Muscle layer of colon (tissue), 2 donors: ENCODE results near the gene GNAQ.
"Not testable (repeated sequence)": the region's sequence is repeated elsewhere in the genome, so short reads cannot be mapped to it uniquely, and the experiment has no call there.

Experiments used
- H3K27ac ChIP-seq: one replicate; pipeline ENCODE4 v1.7.0; 2013; ENCODE audit warnings: low read depth, mild to moderate bottlenecking, low read length, moderate library complexity
- H3K27me3 ChIP-seq, 2 donors: one replicate each; pipeline ENCODE4 v1.7.0; 2013; ENCODE audit warnings: low read length in 2 of 2, mild to moderate bottlenecking in 2 of 2; ENCODE audit not compliant: insufficient read depth in 2 of 2, control insufficient read depth in 1 of 2
- H3K36me3 ChIP-seq: one replicate; pipeline ENCODE4 v1.7.0; 2013; ENCODE audit warnings: mild to moderate bottlenecking, low read length; ENCODE audit not compliant: insufficient read depth
- H3K4me1 ChIP-seq: one replicate; pipeline ENCODE4 v1.7.0; 2013; ENCODE audit warnings: mild to moderate bottlenecking, low read length; ENCODE audit not compliant: insufficient read depth
- H3K4me3 ChIP-seq, 2 donors: one replicate each; pipeline ENCODE4 v1.7.0; 2013; ENCODE audit warnings: low read length in 2 of 2, low read depth in 1 of 2, mild to moderate bottlenecking in 1 of 2, moderate library complexity in 1 of 2
- H3K9ac ChIP-seq: one replicate; pipeline ENCODE4 v1.7.0; 2013; ENCODE audit warnings: low read length
- H3K9me3 ChIP-seq: one replicate; pipeline ENCODE4 v1.7.0; 2013; ENCODE audit warnings: mild to moderate bottlenecking, low read length
- donor health status: abdominal sarcoma.
- donor health status: Adenocarcinoma of cecum.

GNAQ gene

GRCh38 chr9:77687737-77688136 lies 343.9 kb downstream of the GNAQ start:
- H3K4me1 ChIP-seq, H3K27me3 ChIP-seq, H3K9ac ChIP-seq, H3K36me3 ChIP-seq, H3K9me3 ChIP-seq, H3K27ac ChIP-seq, H3K4me3 ChIP-seq: not testable (repeated sequence)

DNA sequence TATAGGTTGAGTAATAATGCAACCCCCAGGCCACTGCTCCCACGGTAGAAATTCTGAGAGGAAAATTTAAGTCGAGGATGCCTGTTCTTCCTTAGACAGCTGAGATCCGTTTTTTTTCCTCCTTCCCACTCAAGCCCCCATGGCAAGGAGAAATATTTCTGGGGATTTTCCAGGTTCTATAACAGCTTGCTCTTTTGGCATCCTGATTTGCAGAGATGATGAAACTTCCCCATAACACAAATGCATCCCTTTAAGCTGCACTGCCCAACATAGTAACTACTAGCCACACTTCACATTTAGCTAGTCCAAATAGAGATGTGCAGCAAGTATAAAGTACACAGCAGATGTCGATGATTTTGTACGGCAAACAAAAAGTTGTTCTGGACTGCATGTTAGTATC lies 351.0 kb downstream of the GNAQ start:
- Histone ChIP-seq H3K4me1 (no peaks in the 10 kb centered on the region), H3K9ac (no peak overlapping the region), H3K9me3 (no peaks in the 10 kb centered on the region), H3K27ac (no peak overlapping the region), H3K4me3 (no peak overlapping the region), H3K36me3 (no peaks in the 10 kb centered on the region), H3K27me3 (no peaks in the 10 kb centered on the region)

DNA sequence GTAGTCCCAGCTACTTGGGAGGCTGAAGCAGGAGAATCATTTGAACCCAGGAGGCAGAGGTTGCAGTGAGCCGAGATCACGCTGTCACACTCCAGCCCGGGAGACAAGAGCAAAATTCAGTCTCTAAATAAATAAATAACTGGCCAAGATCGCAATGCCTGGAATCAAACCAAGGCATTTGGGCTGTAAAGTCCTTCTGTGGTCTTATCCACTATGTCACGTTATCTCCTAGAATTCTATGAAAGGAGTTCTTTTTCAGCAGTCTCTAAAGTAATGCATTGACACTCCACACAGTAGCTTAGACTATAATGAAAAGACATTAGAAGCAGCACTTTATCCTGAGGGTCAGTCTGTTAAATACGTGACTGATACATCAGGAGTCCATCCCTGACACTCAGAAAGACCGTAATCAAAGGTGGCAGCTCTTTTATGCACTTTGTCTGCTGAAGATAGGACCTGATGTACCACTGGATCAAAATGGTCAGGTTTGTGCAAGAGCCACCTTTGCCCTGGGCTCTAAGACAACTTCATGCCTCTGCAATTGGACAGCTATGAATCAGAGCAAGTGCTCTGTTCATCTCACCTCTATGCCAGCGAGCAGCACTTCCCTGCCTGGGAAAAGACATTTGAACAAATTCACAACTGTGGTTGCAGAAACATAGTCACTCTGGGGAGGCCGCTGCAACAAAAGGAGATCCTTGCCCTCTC lies 351.8 kb downstream of the GNAQ start:
- H3K36me3 ChIP-seq, result no peaks in the 10 kb centered on the region

GRCh38 chr9:77679088-77679487 lies 352.5 kb downstream of the GNAQ start:
- Histone ChIP-seq H3K9me3 (no peaks in the 10 kb centered on the region), H3K4me3 (no peak overlapping the region), H3K27ac (no peak overlapping the region), H3K36me3 (no peaks in the 10 kb centered on the region), H3K4me1 (peaks cover 2% of the 10 kb centered on the region), H3K27me3 (no peaks in the 10 kb centered on the region), H3K9ac (no peak overlapping the region)

More for the DNA sequence above, 351.8 kb downstream of the GNAQ start:
- no peak overlapping the region for H3K9ac ChIP-seq
- H3K27me3 ChIP-seq, result no peaks in the 10 kb centered on the region
- H3K4me3 ChIP-seq, result no peak overlapping the region
- H3K4me1 ChIP-seq, result no peaks in the 10 kb centered on the region
- H3K27ac ChIP-seq, result no peak overlapping the region
- no peaks in the 10 kb centered on the region for H3K9me3 ChIP-seq

- Histone ChIP-seq H3K9ac (no peak overlapping the region), H3K4me3 (no peak overlapping the region), H3K36me3 (no peaks in the 10 kb centered on the region), H3K4me1 (peaks cover 11% of the 10 kb centered on the region), H3K9me3 (no peaks in the 10 kb centered on the region), H3K27ac (no peak overlapping the region), H3K27me3 (no peaks in the 10 kb centered on the region)
These were observed 353.6 kb downstream of the GNAQ start for GRCh38 chr9:77677957-77678535.

GRCh38 chr9:77677397-77677796 lies 354.2 kb downstream of the GNAQ start:
- Histone ChIP-seq H3K4me3 (no peak overlapping the region), H3K27ac (no peak overlapping the region), H3K9me3 (no peaks in the 10 kb centered on the region), H3K4me1 (peaks cover 11% of the 10 kb centered on the region), H3K36me3 (no peaks in the 10 kb centered on the region), H3K27me3 (no peaks in the 10 kb centered on the region), H3K9ac (no peak overlapping the region)

- peaks cover 11% of the 10 kb centered on the region for H3K4me1 ChIP-seq
- H3K9me3 ChIP-seq, result no peaks in the 10 kb centered on the region
- no peaks in the 10 kb centered on the region for H3K27me3 ChIP-seq
- H3K4me3 ChIP-seq, result no peak overlapping the region
- H3K36me3 ChIP-seq, result no peaks in the 10 kb centered on the region
- H3K27ac ChIP-seq, result no peak overlapping the region
- H3K9ac ChIP-seq, result no peak overlapping the region
These were observed 357.4 kb downstream of the GNAQ start for GRCh38 chr9:77673941-77674791.

DNA sequence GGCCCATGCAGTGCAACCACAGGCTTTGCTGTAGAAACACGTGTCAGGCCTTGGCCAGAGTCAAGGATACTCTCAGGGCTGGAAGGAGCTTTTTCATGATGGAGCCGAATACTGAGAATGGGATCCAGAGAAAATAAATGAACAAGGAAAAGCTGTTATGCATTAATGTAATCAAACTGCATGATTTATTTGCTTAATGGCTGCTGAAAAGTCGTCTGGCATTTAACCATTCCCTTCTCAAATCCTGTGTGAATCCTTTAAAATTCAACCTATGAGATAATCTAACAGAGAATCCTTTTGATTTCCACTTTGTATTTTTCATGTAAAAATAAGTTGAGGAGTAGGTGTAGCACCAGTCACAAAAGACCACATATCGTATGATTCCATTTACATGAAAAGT lies 359.4 kb downstream of the GNAQ start:
- Histone ChIP-seq H3K9ac (no peak overlapping the region), H3K9me3 (no peaks in the 10 kb centered on the region)

GRCh38 chr9:77667151-77667550 lies 364.5 kb downstream of the GNAQ start:
- Histone ChIP-seq H3K4me1 (peaks cover 13% of the 10 kb centered on the region), H3K36me3 (no peaks in the 10 kb centered on the region), H3K4me3 (no peak overlapping the region), H3K27me3 (no peaks in the 10 kb centered on the region), H3K9ac (no peak overlapping the region), H3K27ac (no peak overlapping the region), H3K9me3 (no peaks in the 10 kb centered on the region)

More for the DNA sequence above, 359.4 kb downstream of the GNAQ start:
- Histone ChIP-seq H3K4me1 (peaks cover 11% of the 10 kb centered on the region), H3K27me3 (no peaks in the 10 kb centered on the region), H3K36me3 (no peaks in the 10 kb centered on the region), H3K27ac (no peak overlapping the region), H3K4me3 (no peak overlapping the region)
